ENCODE data around the gene PCCA. TPM values are rescaled to one million over a fixed set of nuclear protein-coding genes. Genes with fewer than 3 reads are reported as not detected.

PCCA gene
- total RNA-seq, 1 experiment from 2014 or later, result 16.1 TPM

DNA sequence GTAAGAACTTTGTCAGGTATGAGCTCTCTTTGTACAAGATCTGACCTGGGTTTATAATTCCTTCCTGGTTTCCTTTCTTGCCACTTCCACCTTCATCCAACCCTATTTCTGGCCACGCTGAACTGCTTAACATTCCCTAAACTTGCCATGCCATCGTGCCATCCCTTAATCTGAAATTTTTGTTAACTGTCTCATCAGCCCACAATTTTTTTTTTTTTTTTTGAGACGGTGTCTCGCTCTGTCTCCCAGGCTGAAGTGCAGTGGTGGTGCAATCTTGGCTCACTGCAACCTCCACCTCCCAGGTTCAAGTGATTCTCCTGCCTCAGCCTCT is 355.1 kb downstream of the PCCA start:
- peaks cover 19% of the 10 kb centered on the region for H3K4me1 ChIP-seq (replicated peaks; ENCODE audit: insufficient read depth)
- no peaks in the 10 kb centered on the region for H3K27me3 ChIP-seq (ENCODE audit: insufficient read depth, low read depth)
- H2AFZ ChIP-seq, result no peak overlapping the region
- DNase-seq, result peak; percentile 18 to 66
- no peaks in the 10 kb centered on the region for H3K79me2 ChIP-seq (ENCODE audit: low read depth)
- ChIA-PET CTCF (no interaction called here), POLR2A (ENCODE audit: unreplicated experiment) (interaction anchor here (0.5 kb wide), 1 partner anchor 44 kb away, joined by 7 read pairs; no protein-coding TSS in a partner anchor)
- TF ChIP-seq EZH2 (IDR thresholded peaks at IDR 0.05; ENCODE audit: low read depth), result no peak
- TF ChIP-seq, protein P1, sequence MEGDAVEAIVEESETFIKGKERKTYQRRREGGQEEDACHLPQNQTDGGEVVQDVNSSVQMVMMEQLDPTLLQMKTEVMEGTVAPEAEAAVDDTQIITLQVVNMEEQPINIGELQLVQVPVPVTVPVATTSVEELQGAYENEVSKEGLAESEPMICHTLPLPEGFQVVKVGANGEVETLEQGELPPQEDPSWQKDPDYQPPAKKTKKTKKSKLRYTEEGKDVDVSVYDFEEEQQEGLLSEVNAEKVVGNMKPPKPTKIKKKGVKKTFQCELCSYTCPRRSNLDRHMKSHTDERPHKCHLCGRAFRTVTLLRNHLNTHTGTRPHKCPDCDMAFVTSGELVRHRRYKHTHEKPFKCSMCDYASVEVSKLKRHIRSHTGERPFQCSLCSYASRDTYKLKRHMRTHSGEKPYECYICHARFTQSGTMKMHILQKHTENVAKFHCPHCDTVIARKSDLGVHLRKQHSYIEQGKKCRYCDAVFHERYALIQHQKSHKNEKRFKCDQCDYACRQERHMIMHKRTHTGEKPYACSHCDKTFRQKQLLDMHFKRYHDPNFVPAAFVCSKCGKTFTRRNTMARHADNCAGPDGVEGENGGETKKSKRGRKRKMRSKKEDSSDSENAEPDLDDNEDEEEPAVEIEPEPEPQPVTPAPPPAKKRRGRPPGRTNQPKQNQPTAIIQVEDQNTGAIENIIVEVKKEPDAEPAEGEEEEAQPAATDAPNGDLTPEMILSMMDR (conservative IDR thresholded peaks at IDR 0.05), result no peak
- no TSS peak for BruUV-seq (replicated peaks)
- H4K20me1 ChIP-seq (ENCODE audit: insufficient read depth), result no peaks in the 10 kb centered on the region
- peak overlapping the region; percentile 41 for H3K4me2 ChIP-seq
- H3K9me3 ChIP-seq (ENCODE audit: insufficient read depth, low read depth), result no peaks in the 10 kb centered on the region
- peak overlapping the region; percentile 61 for H3K27ac ChIP-seq
- H3K36me3 ChIP-seq (ENCODE audit: low read depth), result no peaks in the 10 kb centered on the region
- intact Hi-C loops (cut with micrococcal nuclease; ENCODE audit: unreplicated experiment), result no loop called here
- peaks cover 17% of the 10 kb centered on the region for H3F3A ChIP-seq (ENCODE audit: insufficient read depth, low read depth)
- no peak overlapping the region for H3K4me3 ChIP-seq
- no peaks in the 10 kb centered on the region for H3K9me2 ChIP-seq (ENCODE audit: insufficient read depth)

DNA sequence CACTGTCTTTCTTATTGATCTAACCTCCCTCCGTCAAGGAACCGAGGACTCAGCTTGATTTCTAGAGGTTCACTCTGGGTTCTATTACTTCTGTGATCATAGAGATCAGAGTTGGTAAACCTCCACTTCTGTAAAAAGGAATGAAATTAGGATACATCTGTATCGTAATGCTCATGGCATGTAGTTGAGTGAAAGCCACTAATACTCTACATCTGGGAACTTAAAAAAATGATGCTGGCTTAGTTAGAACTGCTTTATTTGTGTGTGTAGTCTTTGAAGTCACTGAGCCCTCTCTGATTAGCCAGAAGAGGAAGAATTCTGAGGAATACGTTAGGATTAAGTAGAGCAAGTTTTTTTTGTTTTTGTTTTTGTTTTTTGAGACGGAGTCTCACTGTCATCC is 358.9 kb downstream of the PCCA start:
- Histone ChIP-seq H4K20me1 (ENCODE audit: insufficient read depth) (no peaks in the 10 kb centered on the region), H3K27ac (no peak overlapping the region), H3K36me3 (ENCODE audit: low read depth) (no peaks in the 10 kb centered on the region), H3K9me2 (ENCODE audit: insufficient read depth) (no peaks in the 10 kb centered on the region), H3F3A (ENCODE audit: insufficient read depth, low read depth) (peaks cover 17% of the 10 kb centered on the region), H3K4me1 (replicated peaks; ENCODE audit: insufficient read depth) (peaks cover 14% of the 10 kb centered on the region), H3K4me3 (no peak overlapping the region), H2AFZ (no peak overlapping the region), H3K27me3 (ENCODE audit: insufficient read depth, low read depth) (no peaks in the 10 kb centered on the region), H3K9me3 (ENCODE audit: insufficient read depth, low read depth) (no peaks in the 10 kb centered on the region), H3K4me2 (no peak overlapping the region), H3K79me2 (ENCODE audit: low read depth) (no peaks in the 10 kb centered on the region)
- CTCF ChIA-PET, result no interaction called here
- POLR2A ChIA-PET (ENCODE audit: unreplicated experiment), result no interaction called here
- DNase-seq, result no peak
- intact Hi-C loops (cut with micrococcal nuclease; ENCODE audit: unreplicated experiment), result no loop called here
- no TSS peak for BruUV-seq (replicated peaks)
- TF ChIP-seq, protein P1 (conservative IDR thresholded peaks at IDR 0.05), result no peak
- TF ChIP-seq EZH2 (IDR thresholded peaks at IDR 0.05; ENCODE audit: low read depth), result no peak

DNA sequence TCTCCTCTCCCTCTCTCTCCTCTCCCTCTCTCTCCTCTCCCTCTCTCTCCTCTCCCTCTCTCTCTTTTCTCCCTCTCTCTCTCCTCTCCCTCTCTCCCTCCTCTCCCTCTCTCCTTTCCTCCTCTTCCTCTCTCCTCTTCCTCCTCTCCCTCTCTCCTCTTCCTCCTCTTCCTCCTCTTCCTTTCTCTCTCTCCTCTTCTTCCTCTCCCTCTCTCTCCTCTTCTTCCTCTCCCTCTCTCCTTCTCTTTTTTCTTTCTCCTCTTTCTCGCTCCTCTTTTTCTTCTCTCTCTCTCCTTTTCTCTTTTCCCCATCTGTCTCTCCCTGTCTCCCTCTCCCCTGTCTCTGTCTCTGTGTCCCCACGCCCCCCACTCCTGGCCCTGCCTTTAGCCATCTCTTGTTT is 363.0 kb downstream of the PCCA start:
- POLR2A ChIA-PET (ENCODE audit: unreplicated experiment), result no interaction called here
- Histone ChIP-seq H3K4me2 (no peak overlapping the region), H3K27ac (no peak overlapping the region), H3K36me3 (ENCODE audit: low read depth) (no peaks in the 10 kb centered on the region), H4K20me1 (ENCODE audit: insufficient read depth) (no peaks in the 10 kb centered on the region), H3K27me3 (ENCODE audit: insufficient read depth, low read depth) (no peaks in the 10 kb centered on the region), H3K9me3 (ENCODE audit: insufficient read depth, low read depth) (no peaks in the 10 kb centered on the region; the same call in 1 of the 2 replicates), H3K4me1 (replicated peaks; ENCODE audit: insufficient read depth) (peaks cover 18% of the 10 kb centered on the region), H3K4me3 (no peak overlapping the region), H3K79me2 (ENCODE audit: low read depth) (no peaks in the 10 kb centered on the region), H2AFZ (no peak overlapping the region), H3K9me2 (ENCODE audit: insufficient read depth) (no peaks in the 10 kb centered on the region), H3F3A (ENCODE audit: insufficient read depth, low read depth) (peaks cover 5% of the 10 kb centered on the region; the same call in 1 of the 2 replicates)
- no peak for DNase-seq
- TF ChIP-seq, protein P1 (conservative IDR thresholded peaks at IDR 0.05), result no peak
- TF ChIP-seq EZH2 (IDR thresholded peaks at IDR 0.05; ENCODE audit: low read depth), result no peak
- intact Hi-C loops (cut with micrococcal nuclease; ENCODE audit: unreplicated experiment), result no loop called here
- CTCF ChIA-PET, result no interaction called here
- BruUV-seq (replicated peaks), result no TSS peak

All from PC-9 (cell line).